ENCODE results near the gene IRF2BP2. TPM values are rescaled to one million over a fixed set of nuclear protein-coding genes. Genes with fewer than 3 reads are reported as not detected.
A peak's percentile ranks its signal among the peaks of the same experiment; 100 is the strongest.

Gene IRF2BP2
- total RNA-seq, 8 experiments from 2014 or later = 35.9 to 109 (median 82.0) TPM

GRCh38 chr1:234617986-234618736 lies 8.2 kb upstream of the IRF2BP2 start:
- peak overlapping the region in 1 of 2 donors; percentile 31 for H3K27ac ChIP-seq
- WGBS, 10 experiments = 0 to 100% (median 54%) methylated on average over 1 to 7 of the region's 7 CpGs
- H3K4me3 ChIP-seq = no peak overlapping the region
- peak in 4 of 8 experiments; percentile 5 to 67 (median 37) for ATAC-seq (replicated peaks in 6 of 8)
- H3K4me1 ChIP-seq (replicated peaks in 1 of 2) = peaks cover 53 to 61% of the 10 kb centered on the region in 2 donors
- in situ Hi-C loops (cut with MboI; ENCODE audit: low pct_unique_long_range_greater_than_20kb in 2 of 9, low sequenced_read_pairs in 9 of 9, unreplicated experiment in 9 of 9) = loop anchor here in 8 of 9 experiments (10.0 to 25.0 kb wide), 5 partner anchors 94 to 469 kb away; no protein-coding TSS in a partner anchor

- Histone ChIP-seq H3K27ac (no peak overlapping the region), H3K4me1 (replicated peaks in 1 of 2) (peaks cover 55 to 62% of the 10 kb centered on the region in 2 donors), H3K4me3 (no peak overlapping the region)
- WGBS, 10 experiments = 5 to 100% (median 81%) methylated on average over 1 to 14 of the region's 14 CpGs
- no peak for ATAC-seq (replicated peaks in 6 of 8)
- in situ Hi-C loops (cut with MboI; ENCODE audit: low pct_unique_long_range_greater_than_20kb in 2 of 9, low sequenced_read_pairs in 9 of 9, unreplicated experiment in 9 of 9) = loop anchor here in 8 of 9 experiments (10.0 to 25.0 kb wide), 5 partner anchors 95 to 470 kb away; no protein-coding TSS in a partner anchor
Observed at GRCh38 chr1:234617131-234617985, 7.4 kb upstream of the IRF2BP2 start.

GRCh38 chr1:234616644-234617043 lies 6.7 kb upstream of the IRF2BP2 start:
- Histone ChIP-seq H3K4me1 (replicated peaks in 1 of 2) (peaks cover 61 to 64% of the 10 kb centered on the region in 2 donors), H3K27ac (no peak overlapping the region), H3K4me3 (no peak overlapping the region)
- 0 to 80% (median 8%) methylated on average over 1 to 2 of the region's 2 CpGs; no CpG with 5 or more reads in 1 of the 10 experiments for WGBS, 10 experiments
- peak in 3 of 8 experiments; percentile 1 for ATAC-seq (replicated peaks in 6 of 8)
- in situ Hi-C loops (cut with MboI; ENCODE audit: low pct_unique_long_range_greater_than_20kb in 2 of 9, low sequenced_read_pairs in 9 of 9, unreplicated experiment in 9 of 9) = loop anchor here in 8 of 9 experiments (10.0 to 25.0 kb wide), 5 partner anchors 96 to 471 kb away; no protein-coding TSS in a partner anchor

- WGBS, 10 experiments = 6 to 86% (median 62%) methylated on average over 1 to 2 of the region's 2 CpGs; no CpG with 5 or more reads in 2 of the 10 experiments
- in situ Hi-C loops (cut with MboI; ENCODE audit: low pct_unique_long_range_greater_than_20kb in 2 of 9, low sequenced_read_pairs in 9 of 9, unreplicated experiment in 9 of 9) = loop anchor here in 8 of 9 experiments (10.0 to 25.0 kb wide), 5 partner anchors 98 to 473 kb away; no protein-coding TSS in a partner anchor
- no peak for ATAC-seq (replicated peaks in 6 of 8)
- peaks cover 48 to 51% of the 10 kb centered on the region in 2 donors for H3K4me1 ChIP-seq (replicated peaks in 1 of 2)
- H3K27ac ChIP-seq = peak overlapping the region; percentile 97 to 98
- peak overlapping the region in 1 of 5 donors; percentile 4 for H3K4me3 ChIP-seq
Observed at GRCh38 chr1:234614081-234614489, 4.1 kb upstream of the IRF2BP2 start.

- in situ Hi-C loops (cut with MboI; ENCODE audit: low pct_unique_long_range_greater_than_20kb in 2 of 9, low sequenced_read_pairs in 9 of 9, unreplicated experiment in 9 of 9) = loop anchor here in 8 of 9 experiments (10.0 to 25.0 kb wide), 5 partner anchors 99 to 474 kb away; no protein-coding TSS in a partner anchor
- peak overlapping the region; percentile 97 to 98 for H3K27ac ChIP-seq
- peak overlapping the region; percentile 0 to 10 (median 6) for H3K4me3 ChIP-seq
- ATAC-seq (replicated peaks in 6 of 8) = no peak
- whole genome bisulfite sequencing, 10 experiments = 0 to 51% (median 25%) methylated on average over 1 to 12 of the region's 12 CpGs
- H3K4me1 ChIP-seq (replicated peaks in 1 of 2) = peaks cover 40 to 43% of the 10 kb centered on the region in 2 donors
Observed at GRCh38 chr1:234613128-234613875, 3.3 kb upstream of the IRF2BP2 start.

GRCh38 chr1:234612352-234613127 lies 2.6 kb upstream of the IRF2BP2 start:
- peak; percentile 14 to 57 (median 45) for ATAC-seq (replicated peaks in 6 of 8)
- peaks cover 39 to 42% of the 10 kb centered on the region in 2 donors for H3K4me1 ChIP-seq (replicated peaks in 1 of 2)
- WGBS, 10 experiments = 0 to 17% (median 6%) methylated on average over 1 to 18 of the region's 20 CpGs; no CpG with 5 or more reads in 1 of the 10 experiments
- H3K27ac ChIP-seq = peak overlapping the region; percentile 97 to 98
- in situ Hi-C loops (cut with MboI; ENCODE audit: low pct_unique_long_range_greater_than_20kb in 2 of 9, low sequenced_read_pairs in 9 of 9, unreplicated experiment in 9 of 9) = loop anchor here in 8 of 9 experiments (10.0 to 25.0 kb wide), 5 partner anchors 100 to 475 kb away; no protein-coding TSS in a partner anchor
- H3K4me3 ChIP-seq = peak overlapping the region; percentile 47 to 72 (median 58)

GRCh38 chr1:234611847-234612351 lies 1.9 kb upstream of the IRF2BP2 start:
- H3K4me1 ChIP-seq (replicated peaks in 1 of 2) = peaks cover 39% of the 10 kb centered on the region in 2 donors
- 0 to 83% (median 59%) methylated on average over 1 to 6 of the region's 7 CpGs for WGBS, 10 experiments
- in situ Hi-C loops (cut with MboI; ENCODE audit: low pct_unique_long_range_greater_than_20kb in 2 of 9, low sequenced_read_pairs in 9 of 9, unreplicated experiment in 9 of 9) = loop anchor here in 8 of 9 experiments (10.0 to 25.0 kb wide), 5 partner anchors 100 to 475 kb away; no protein-coding TSS in a partner anchor
- ATAC-seq (replicated peaks in 6 of 8) = peak in 3 of 8 experiments; percentile 3 to 24 (median 8)
- H3K4me3 ChIP-seq = peak overlapping the region; percentile 47 to 72 (median 58)
- H3K27ac ChIP-seq = peak overlapping the region; percentile 97 to 98

GRCh38 chr1:234611225-234611846 lies 1.4 kb upstream of the IRF2BP2 start:
- H3K4me3 ChIP-seq = peak overlapping the region; percentile 47 to 72 (median 58)
- 4 to 60% (median 18%) methylated on average over 1 to 22 of the region's 22 CpGs; no CpG with 5 or more reads in 1 of the 10 experiments for WGBS, 10 experiments
- H3K4me1 ChIP-seq (replicated peaks in 1 of 2) = peaks cover 36 to 39% of the 10 kb centered on the region in 2 donors
- ATAC-seq (replicated peaks in 6 of 8) = peak; percentile 9 to 49 (median 34)
- in situ Hi-C loops (cut with MboI; ENCODE audit: low pct_unique_long_range_greater_than_20kb in 2 of 9, low sequenced_read_pairs in 9 of 9, unreplicated experiment in 9 of 9) = loop anchor here in 8 of 9 experiments (10.0 to 25.0 kb wide), 5 partner anchors 101 to 476 kb away; no protein-coding TSS in a partner anchor
- peak overlapping the region; percentile 97 to 98 for H3K27ac ChIP-seq

- Histone ChIP-seq H3K4me3 (peak overlapping the region; percentile 47 to 72 (median 58)), H3K27ac (peak overlapping the region; percentile 97 to 98), H3K4me1 (replicated peaks in 1 of 2) (peaks cover 36 to 39% of the 10 kb centered on the region in 2 donors)
- in situ Hi-C loops (cut with MboI; ENCODE audit: low pct_unique_long_range_greater_than_20kb in 2 of 9, low sequenced_read_pairs in 9 of 9, unreplicated experiment in 9 of 9) = loop anchor here in 8 of 9 experiments (10.0 to 25.0 kb wide), 5 partner anchors 102 to 477 kb away; no protein-coding TSS in a partner anchor
- ATAC-seq (replicated peaks in 6 of 8) = peak; percentile 46 to 76 (median 69)
- 0 to 7% (median 1%) methylated on average over 2 to 38 of the region's 71 CpGs; no CpG with 5 or more reads in 3 of the 10 experiments for WGBS, 10 experiments
Observed at GRCh38 chr1:234610666-234611224, 767 bp upstream of the IRF2BP2 start.

GRCh38 chr1:234609691-234610042 lies 311 bp downstream of the IRF2BP2 start:
- Histone ChIP-seq H3K4me1 (replicated peaks in 1 of 2) (peaks cover 28 to 31% of the 10 kb centered on the region in 2 donors), H3K4me3 (peak overlapping the region; percentile 50 to 72 (median 61)), H3K27ac (peak overlapping the region; percentile 97 to 98)
- peak in 1 of 8 experiments; percentile 2 for ATAC-seq (replicated peaks in 6 of 8)
- in situ Hi-C loops (cut with MboI; ENCODE audit: low pct_unique_long_range_greater_than_20kb in 2 of 9, low sequenced_read_pairs in 9 of 9, unreplicated experiment in 9 of 9) = loop anchor here (5.0 to 25.0 kb wide), 8 partner anchors 103 to 478 kb away; no protein-coding TSS in a partner anchor
- no CpG with 5 or more reads among the region's 67 CpGs for WGBS, 10 experiments

Measured in motor neuron (in vitro differentiated cells).